ENCODE data around the gene FHOD1.

Gene FHOD1

DNA sequence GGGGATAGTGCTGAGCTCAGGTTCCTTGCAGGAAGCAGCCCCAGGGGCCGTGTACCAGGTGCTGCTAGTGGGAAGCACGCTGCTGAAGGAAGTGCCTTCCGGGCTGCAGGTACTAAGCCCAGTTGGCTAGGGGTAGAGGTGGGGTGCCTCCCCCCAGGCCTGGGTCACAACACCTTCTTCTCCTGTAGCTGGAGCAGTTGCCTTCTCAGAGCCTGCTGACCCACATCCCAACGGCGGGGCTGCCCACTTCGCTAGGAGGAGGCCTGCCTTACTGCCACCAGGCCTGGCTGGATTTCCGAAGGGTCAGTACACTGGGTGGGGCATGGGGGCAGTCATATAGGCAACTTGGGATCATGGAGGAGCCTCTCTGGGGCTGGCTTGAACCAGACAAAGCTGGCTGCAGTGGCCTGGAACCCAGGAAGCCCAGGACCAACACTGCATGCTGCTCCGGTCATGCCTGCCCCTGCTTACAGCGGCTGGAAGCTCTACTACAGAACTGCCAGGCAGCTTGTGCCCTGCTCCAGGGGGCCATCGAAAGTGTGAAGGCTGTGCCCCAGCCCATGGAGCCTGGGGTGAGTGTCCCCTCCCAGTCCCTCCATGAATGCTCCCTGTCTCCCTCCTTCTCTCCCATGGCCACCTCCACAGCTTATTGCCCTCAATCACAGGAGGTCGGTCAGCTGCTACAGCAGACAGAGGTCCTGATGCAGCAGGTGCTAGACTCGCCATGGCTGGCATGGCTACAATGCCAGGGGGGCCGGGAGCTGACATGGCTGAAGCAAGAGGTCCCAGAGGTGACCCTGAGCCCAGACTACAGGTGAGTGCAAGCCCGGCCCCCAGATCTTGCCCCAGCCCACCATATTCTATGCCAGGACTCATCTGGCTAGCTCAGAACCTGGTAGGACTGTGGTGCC, 34.5 kb upstream of the FHOD1 start:
- no peak overlapping the region for H3K27ac ChIP-seq
- CTCF ChIA-PET: interaction anchor here (0.6 kb wide), 4 partner anchors 39 to 233 kb away, joined by 3 read pairs; no protein-coding TSS in a partner anchor
- TF ChIP-seq, protein P1, sequence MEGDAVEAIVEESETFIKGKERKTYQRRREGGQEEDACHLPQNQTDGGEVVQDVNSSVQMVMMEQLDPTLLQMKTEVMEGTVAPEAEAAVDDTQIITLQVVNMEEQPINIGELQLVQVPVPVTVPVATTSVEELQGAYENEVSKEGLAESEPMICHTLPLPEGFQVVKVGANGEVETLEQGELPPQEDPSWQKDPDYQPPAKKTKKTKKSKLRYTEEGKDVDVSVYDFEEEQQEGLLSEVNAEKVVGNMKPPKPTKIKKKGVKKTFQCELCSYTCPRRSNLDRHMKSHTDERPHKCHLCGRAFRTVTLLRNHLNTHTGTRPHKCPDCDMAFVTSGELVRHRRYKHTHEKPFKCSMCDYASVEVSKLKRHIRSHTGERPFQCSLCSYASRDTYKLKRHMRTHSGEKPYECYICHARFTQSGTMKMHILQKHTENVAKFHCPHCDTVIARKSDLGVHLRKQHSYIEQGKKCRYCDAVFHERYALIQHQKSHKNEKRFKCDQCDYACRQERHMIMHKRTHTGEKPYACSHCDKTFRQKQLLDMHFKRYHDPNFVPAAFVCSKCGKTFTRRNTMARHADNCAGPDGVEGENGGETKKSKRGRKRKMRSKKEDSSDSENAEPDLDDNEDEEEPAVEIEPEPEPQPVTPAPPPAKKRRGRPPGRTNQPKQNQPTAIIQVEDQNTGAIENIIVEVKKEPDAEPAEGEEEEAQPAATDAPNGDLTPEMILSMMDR (conservative IDR thresholded peaks at IDR 0.05; ENCODE audit: low read depth): no peak
- POLR2A ChIA-PET (ENCODE audit: low non-redundant PET): interaction anchor here (0.6 kb wide), 1 partner anchor 88 kb away, joined by 7 read pairs; no protein-coding TSS in a partner anchor
- DNase-seq (ENCODE audit: low spot score): no peak

DNA sequence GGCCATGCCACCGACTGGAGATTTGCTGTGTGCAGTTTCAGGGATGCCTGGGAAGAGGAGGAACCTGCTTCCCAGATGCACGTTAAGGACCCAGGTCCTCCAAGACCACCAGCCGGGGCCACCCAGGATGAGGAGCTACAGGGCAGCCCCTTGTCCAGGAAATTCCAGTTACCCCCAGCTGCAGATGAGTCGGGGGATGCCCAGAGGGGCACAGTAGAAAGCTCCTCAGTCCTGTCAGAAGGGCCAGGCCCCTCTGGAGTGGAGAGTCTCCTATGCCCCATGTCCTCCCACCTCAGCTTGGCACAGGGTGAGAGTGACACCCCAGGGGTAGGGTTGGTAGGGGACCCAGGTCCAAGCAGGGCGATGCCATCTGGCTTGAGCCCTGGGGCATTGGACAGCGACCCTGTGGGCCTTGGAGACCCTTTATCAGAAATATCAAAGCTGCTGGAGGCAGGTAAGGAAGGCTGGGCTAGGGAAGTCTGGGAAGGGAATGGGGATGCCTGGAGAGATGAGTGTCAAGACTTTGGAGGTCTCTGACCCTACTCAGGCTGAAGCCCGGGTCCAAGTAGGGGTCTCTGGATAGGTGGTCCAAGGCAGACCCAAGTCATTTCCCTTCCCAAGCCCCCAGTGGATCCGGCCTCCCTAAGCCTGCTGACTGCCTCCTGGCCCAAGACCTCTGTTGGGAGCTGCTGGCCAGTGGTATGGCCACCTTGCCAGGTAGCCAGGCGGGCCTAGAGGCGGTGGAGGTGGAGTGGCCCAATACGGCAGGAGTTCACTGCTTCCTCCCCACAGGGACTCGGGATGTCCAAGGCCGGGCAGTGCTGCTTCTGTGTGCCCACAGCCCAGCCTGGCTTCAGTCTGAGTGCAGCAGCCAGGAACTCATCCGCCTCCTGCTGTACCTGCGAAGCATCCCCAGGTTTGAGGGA, 33.1 kb upstream of the FHOD1 start:
- ChIA-PET POLR2A (ENCODE audit: low non-redundant PET) (no interaction called here), CTCF (interaction anchor here (0.6 kb wide), 2 partner anchors 134 to 452 kb away, joined by 3 read pairs; no protein-coding TSS in a partner anchor)
- TF ChIP-seq, protein P1 (conservative IDR thresholded peaks at IDR 0.05; ENCODE audit: low read depth): no peak
- H3K27ac ChIP-seq: peak overlapping the region; percentile 97
- no peak for DNase-seq (ENCODE audit: low spot score)

DNA sequence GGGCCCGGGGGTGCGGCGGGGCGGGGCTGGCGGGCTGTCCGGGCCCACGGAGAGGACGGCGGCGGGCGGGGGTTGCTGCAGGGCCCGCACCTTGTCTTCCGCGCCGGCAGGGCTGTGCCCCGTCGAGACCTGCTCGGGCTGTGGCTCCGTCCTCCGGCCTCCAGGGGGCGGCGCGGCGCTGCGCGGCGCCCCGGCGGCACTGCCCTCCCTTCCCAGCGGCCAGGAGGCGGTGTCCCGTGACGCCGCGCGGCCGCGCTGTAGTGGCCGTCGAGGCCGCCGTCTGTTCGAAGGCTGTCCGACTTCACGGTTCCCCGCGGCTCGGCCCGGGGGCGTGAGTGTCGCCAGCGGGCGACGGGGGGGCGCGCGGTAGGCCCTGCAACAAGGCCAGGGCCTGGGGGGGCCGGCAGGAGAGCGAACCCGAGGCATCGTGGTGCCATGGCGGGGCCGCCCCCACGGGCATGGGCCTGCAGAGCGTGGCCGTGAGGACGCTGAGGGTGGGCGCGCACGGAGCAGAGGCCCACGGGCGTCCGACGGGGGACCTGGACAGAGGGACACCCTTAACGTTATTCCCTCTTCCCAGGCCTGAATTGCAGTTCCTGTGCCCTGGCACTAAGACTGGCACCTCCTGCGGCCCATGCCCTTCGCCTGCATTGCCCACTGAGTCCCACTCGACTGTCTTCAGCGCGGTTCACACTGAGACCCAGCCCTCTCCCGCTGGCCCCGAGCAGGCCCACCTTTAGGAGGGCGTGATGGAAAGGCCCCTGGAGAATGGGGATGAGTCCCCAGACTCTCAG, 32.2 kb upstream of the FHOD1 start, which contains the start of gene PLEKHG4:
Gene PLEKHG4, plus strand, starts transcription at position 237 of the 794 bp plus-strand sequence. Its CDS starts 513 bp downstream, at position 750.
- peak; percentile 89 for DNase-seq (ENCODE audit: low spot score)
- peak within 1 kb of the TSS; percentile 97 for H3K27ac ChIP-seq
- POLR2A ChIA-PET (ENCODE audit: low non-redundant PET): no interaction called here

DNA sequence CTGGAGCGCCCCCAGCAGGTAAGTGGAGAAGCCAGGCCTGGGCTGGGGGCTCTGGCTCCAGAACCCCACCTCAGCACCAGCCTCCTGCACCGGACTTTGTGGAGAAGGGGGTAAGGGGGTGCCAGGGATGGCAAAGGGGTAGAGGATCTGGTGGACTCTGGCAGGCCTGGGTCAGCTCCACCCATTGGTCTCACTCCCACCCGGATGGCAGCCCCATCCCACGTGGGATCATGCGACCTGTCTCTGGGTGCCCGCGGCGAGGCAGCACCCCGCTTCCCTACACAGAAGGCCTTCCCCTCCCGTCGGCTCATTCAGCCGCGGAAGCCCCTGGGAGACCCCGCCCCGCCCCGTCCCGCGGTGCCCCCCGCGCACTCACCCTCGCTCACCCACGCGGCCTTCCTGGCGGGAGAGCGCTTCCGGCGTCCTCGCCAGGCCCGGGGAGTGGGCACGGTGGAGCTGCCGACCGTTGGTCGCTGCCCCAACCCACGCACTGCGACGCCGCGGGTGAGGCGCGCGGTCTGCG, 31.6 kb upstream of the FHOD1 start:
- peak overlapping the region; percentile 97 for H3K27ac ChIP-seq
- POLR2A ChIA-PET (ENCODE audit: low non-redundant PET): interaction anchor here (1.4 kb wide), 1 partner anchor 13 kb away, joined by 3 read pairs; no protein-coding TSS in a partner anchor
- CTCF ChIA-PET: interaction anchor here (0.5 to 2.7 kb wide), 5 partner anchors 18 to 147 kb away, joined by 3 to 12 read pairs (median 3); no protein-coding TSS in a partner anchor
- peak; percentile 58 for DNase-seq (ENCODE audit: low spot score)
- TF ChIP-seq, protein P1 (conservative IDR thresholded peaks at IDR 0.05; ENCODE audit: low read depth): no peak

More for the DNA sequence above, 32.2 kb upstream of the FHOD1 start, which contains the start of gene PLEKHG4:
- TF ChIP-seq, protein P1 (conservative IDR thresholded peaks at IDR 0.05; ENCODE audit: low read depth): peak; percentile 86
- CTCF ChIA-PET: interaction anchor here (0.9 to 2.7 kb wide), 3 partner anchors 19 to 137 kb away, joined by 3 to 12 read pairs (median 5); no protein-coding TSS in a partner anchor

DNA sequence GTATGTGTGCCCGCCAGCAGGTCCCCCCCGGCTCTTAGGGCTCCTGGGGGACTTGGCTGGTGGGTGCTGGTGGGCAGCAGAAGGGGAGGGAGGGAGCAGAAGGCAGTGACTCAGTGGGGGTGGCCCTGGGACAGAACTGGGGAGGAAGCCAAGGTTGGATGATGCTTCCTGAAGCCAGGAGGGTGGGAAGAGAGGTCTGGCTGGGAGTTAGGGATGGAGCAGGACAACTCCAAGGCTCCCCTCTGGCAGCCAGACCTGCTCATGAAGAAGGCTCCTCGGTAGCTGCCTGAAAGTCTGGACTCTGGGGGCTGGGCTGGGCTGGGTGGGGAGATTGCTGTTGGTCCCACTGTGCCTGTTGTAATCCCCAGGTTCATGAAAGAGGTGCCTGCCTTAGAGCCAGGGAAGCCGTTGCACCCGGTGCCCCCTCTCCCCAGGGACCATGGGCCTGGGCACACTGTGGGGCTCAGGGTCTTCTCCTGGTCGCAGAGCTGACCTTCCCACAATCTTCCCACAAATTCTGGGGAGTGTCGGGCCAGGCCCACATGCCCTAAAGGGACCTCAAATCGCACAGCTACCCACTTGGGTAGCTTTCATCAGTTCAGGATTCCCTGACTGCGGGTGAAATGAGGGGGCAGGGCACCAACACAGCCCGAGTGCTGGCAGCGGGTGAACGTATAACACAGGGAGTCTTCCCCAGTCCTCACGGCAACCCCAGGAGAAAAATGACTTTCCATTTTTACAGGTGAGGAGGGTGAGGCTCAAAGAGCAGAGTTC, 30.9 kb upstream of the FHOD1 start:
- CTCF ChIA-PET: interaction anchor here (0.5 to 2.7 kb wide), 7 partner anchors 18 to 148 kb away, joined by 3 to 12 read pairs (median 3); no protein-coding TSS in a partner anchor

More for the DNA sequence above, 30.9 kb upstream of the FHOD1 start:
- TF ChIP-seq, protein P1 (conservative IDR thresholded peaks at IDR 0.05; ENCODE audit: low read depth): no peak
- peak; percentile 63 for DNase-seq (ENCODE audit: low spot score)
- peak overlapping the region; percentile 97 for H3K27ac ChIP-seq
- POLR2A ChIA-PET (ENCODE audit: low non-redundant PET): interaction anchor here (1.4 kb wide), 1 partner anchor 12 kb away, joined by 3 read pairs; no protein-coding TSS in a partner anchor
